Spleen (tissue), 13 donors: ENCODE results near the gene SECISBP2. TPM values are rescaled to one million over a fixed set of nuclear protein-coding genes. Genes with fewer than 3 reads are reported as not detected.
A peak's percentile ranks its signal among the peaks of the same experiment; 100 is the strongest.
"Not testable (repeated sequence)": the region's sequence is repeated elsewhere in the genome, so short reads cannot be mapped to it uniquely, and the experiment has no call there.

Source experiments
- DNase-seq: peaks from one replicate; pipeline ENCODE4 v3.0.0-alpha.2; 2020
- H3K27ac ChIP-seq, 8 donors: fragments of 200-600 bp; sonication (generic) in 7 of 8; 1 replicate in 4 of 8; 2 replicates in 4 of 8; pipeline versions ENCODE4 v1.5.0 to v1.8.0; 2016 to 2021; ENCODE audit warnings: inconsistent platforms in 4 of 8, mild to moderate bottlenecking in 4 of 8, moderate library complexity in 1 of 8
- H3K27me3 ChIP-seq, 7 donors: fragments of 200-600 bp; sonication (generic) in 6 of 7; replicated peaks in 1 of 7; 1 replicate in 4 of 7; 2 replicates in 3 of 7; pipeline versions ENCODE4 v1.5.0 to v1.8.0; 2016 to 2021; ENCODE audit warnings: inconsistent platforms in 3 of 7, mild to moderate bottlenecking in 1 of 7
- H3K36me3 ChIP-seq, 6 donors: fragments of 200-600 bp; sonication (generic) in 5 of 6; 1 replicate in 4 of 6; 2 replicates in 2 of 6; pipeline versions ENCODE4 v1.5.0 to v1.8.0; 2016 to 2021; ENCODE audit warnings: inconsistent platforms in 2 of 6
- H3K4me1 ChIP-seq, 6 donors: fragments of 200-600 bp; sonication (generic) in 5 of 6; 1 replicate in 3 of 6; 2 replicates in 3 of 6; pipeline versions ENCODE4 v1.5.0 to v1.8.0; 2016 to 2021; ENCODE audit warnings: inconsistent platforms in 3 of 6
- H3K4me3 ChIP-seq, 8 donors: fragments of 200-600 bp; sonication (generic) in 7 of 8; 1 replicate in 4 of 8; 2 replicates in 4 of 8; pipeline versions ENCODE4 v1.5.0 to v1.8.0; 2016 to 2021; ENCODE audit warnings: inconsistent platforms in 4 of 8, mild to moderate bottlenecking in 4 of 8, moderate library complexity in 2 of 8
- H3K9me3 ChIP-seq, 8 donors: fragments of 200-600 bp; sonication (generic) in 7 of 8; 1 replicate in 4 of 8; 2 replicates in 4 of 8; pipeline versions ENCODE4 v1.5.0 to v1.8.0; 2016 to 2021; ENCODE audit warnings: inconsistent platforms in 4 of 8
- CTCF ChIP-seq, 11 experiments: fragments of 200-600 bp in 7 of 11; fragments of 450-650 bp in 4 of 11; sonication (generic) in 4 of 11; IDR thresholded peaks in 8 of 11; conservative IDR thresholded peaks in 3 of 11; 1 replicate in 7 of 11; 2 replicates in 4 of 11; pipeline versions ENCODE4 v1.4.0 to v1.8.0; 2016 to 2021; ENCODE audit warnings: antibody characterized with exemption in 11 of 11, inconsistent platforms in 4 of 11, mild to moderate bottlenecking in 1 of 11
- POLR2A ChIP-seq, 3 donors: fragments of 450-650 bp; IDR thresholded peaks; one replicate each; pipeline ENCODE4 v1.5.1; 2017; ENCODE audit warnings: antibody characterized with exemption in 3 of 3, mild to moderate bottlenecking in 1 of 3
- POLR2AphosphoS5 ChIP-seq, 3 donors: sonication (generic); formaldehyde crosslinking; IDR thresholded peaks; one replicate each; pipeline ENCODE4 v1.5.1; 2017; ENCODE audit warnings: antibody characterized with exemption in 3 of 3
- WGBS, 5 donors: extraction: QIAGEN DNeasy Blood & Tissue Kit in 3 of 5; methylation state at CpG; one replicate each; pipeline versions ENCODE4 v1.1.5 to v1.1.7; 2013 to 2018; 5-methylcytosine and 5-hydroxymethylcytosine counted together
- intact Hi-C: fragments of 100-400 bp; cut with DNase I; formaldehyde crosslinking; loops from one replicate; pipeline ENCODE4 v1.15.0; 2023; ENCODE audit warnings: low total_unique reads
- long read RNA-seq, 2 donors: transcript quantifications; one replicate each; lab custom pipeline, GENCODE V29; 2026
- polyA plus RNA-seq, 3 donors: library from polyadenylated mRNA; stranded (reverse); fragments of 200-250 nt; gene quantifications; one replicate each; pipeline ENCODE4 v1.2.1, GENCODE V29; 2013
- total RNA-seq, 7 donors: library from RNA; depleted of rRNA in 3 of 7; stranded (reverse); fragments of >200 nt in 3 of 7; fragmentation: NEBNext Ultra II Directional in 4 of 7; extraction: Animal tissue kit (Norgen Biotek cat#: 25700) in 4 of 7; gene quantifications; one replicate each; pipeline versions ENCODE4 v1.1.0 to v1.2.1, GENCODE V29; 2016 to 2021
- donor health status: healthy with polysubstance abuse.
- donor health status: DM: no; HTN: no; CAD: no; lungs with moderate emphysema.
- donor health status: DM: no; HTN: no; CAD: no.
- donor health status: Bipolar disorder and iron deficiency.
- donor health status: healthy.
- donor health status: DM: no; HTN: no; CAD: no.
- donor health status: DM: yes; HTN: yes; CAD: no.

SECISBP2 gene
- total RNA-seq, result 100 to 1,000 TPM in 1 of 7 donors, 10 to 100 TPM in 6; 55.7 to 117 (median 86.7) TPM
- polyA plus RNA-seq, result 10 to 100 TPM; 20.7 to 40.2 (median 38.4) TPM
- long read RNA-seq, donor 1, full-length matches to known transcripts, result 5 of 5 reads
- long read RNA-seq, donor 1, partial matches to known transcripts, result 0 of 5 reads
- long read RNA-seq, donor 1, other reads (novel, unspliced or antisense), result 0 of 5 reads
- long read RNA-seq, donor 2, result 0 reads

GRCh38 chr9:89318123-89319014 is at the start of gene SECISBP2:
SECISBP2 (plus strand) TSS chr9:89318500; CDS start chr9:89318577, 77 bp downstream.
- peak; percentile 99 for DNase-seq
- TF ChIP-seq POLR2A (IDR thresholded peaks at IDR 0.05), result peak; percentile 79 to 93 (median 87)
- TF ChIP-seq CTCF (IDR thresholded peaks at IDR 0.05 in 8 of 11, conservative IDR thresholded peaks at IDR 0.05 in 3 of 11), result peak; percentile 41 to 87 (median 79)
- peak; percentile 99 to 100 (median 99) for TF ChIP-seq POLR2AphosphoS5 (IDR thresholded peaks at IDR 0.05)
- Histone ChIP-seq H3K4me3 (peak within 1 kb of the TSS; percentile 44 to 79 (median 61)), H3K27ac (peak within 1 kb of the TSS; percentile 96 to 100 (median 100)), H3K4me1 (peaks cover 25 to 77% (median 60%) of the 10 kb centered on the region in 6 donors), H3K9me3 (no peaks in the 10 kb centered on the region), H3K27me3 (no peaks in the 10 kb centered on the region), H3K36me3 (peaks cover 0 to 59% (median 11%) of the 10 kb centered on the region in 6 donors)
- intact Hi-C loops, result no loop called here
- 0 to 2% (median 1%) methylated on average over 19 to 91 of the region's 91 CpGs for WGBS, 5 donors

GRCh38 chr9:89273528-89274279 is 44.6 kb upstream of the SECISBP2 start:
- no peak for DNase-seq
- intact Hi-C loops, result no loop called here
- H3K4me3 ChIP-seq, result no peak overlapping the region
- no peaks in the 10 kb centered on the region for H3K36me3 ChIP-seq
- H3K9me3 ChIP-seq, result peaks cover 9 to 49% (median 39%) of the 10 kb centered on the region in 8 donors
- 75 to 98% (median 93%) methylated on average over 3 of the region's 3 CpGs for WGBS, 5 donors
- peaks cover 0 to 4% (median 0%) of the 10 kb centered on the region in 7 donors for H3K27me3 ChIP-seq
- no peak overlapping the region for H3K27ac ChIP-seq
- no peak for TF ChIP-seq CTCF (IDR thresholded peaks at IDR 0.05 in 8 of 11, conservative IDR thresholded peaks at IDR 0.05 in 3 of 11)
- peaks cover 0 to 7% (median 0%) of the 10 kb centered on the region in 6 donors for H3K4me1 ChIP-seq

GRCh38 chr9:89274838-89275237 is 43.5 kb upstream of the SECISBP2 start:
- peaks cover 9 to 49% (median 39%) of the 10 kb centered on the region in 8 donors for H3K9me3 ChIP-seq
- H3K27me3 ChIP-seq, result peaks cover 0 to 4% (median 0%) of the 10 kb centered on the region in 7 donors
- no peak overlapping the region for H3K27ac ChIP-seq
- peaks cover 0 to 7% (median 0%) of the 10 kb centered on the region in 6 donors for H3K4me1 ChIP-seq
- H3K36me3 ChIP-seq, result no peaks in the 10 kb centered on the region
- WGBS, 5 donors, result 62 to 79% (median 73%) methylated on average over 5 of the region's 5 CpGs
- no peak overlapping the region for H3K4me3 ChIP-seq
- TF ChIP-seq POLR2A (IDR thresholded peaks at IDR 0.05), result no peak
- intact Hi-C loops, result loop anchor here (5.0 kb wide), 1 partner anchor 683 kb away; no protein-coding TSS in a partner anchor
- no peak for DNase-seq

- not testable (repeated sequence) for H3K27me3 ChIP-seq, H3K36me3 ChIP-seq, H3K4me3 ChIP-seq, H3K4me1 ChIP-seq, DNase-seq, H3K27ac ChIP-seq
- WGBS, 5 donors, result 92 to 100% (median 97%) methylated on average over 2 of the region's 2 CpGs
- intact Hi-C loops, result loop anchor here (5.0 kb wide), 1 partner anchor 684 kb away; no protein-coding TSS in a partner anchor
- peaks cover 9 to 49% (median 39%) of the 10 kb centered on the region in 8 donors for H3K9me3 ChIP-seq
Observed at GRCh38 chr9:89276040-89276439, 42.3 kb upstream of the SECISBP2 start.
